Lower leg skin (tissue), 4 donors: ENCODE measurements around the gene DCTN5. TPM values are rescaled to one million over a fixed set of nuclear protein-coding genes. Genes with fewer than 3 reads are reported as not detected.

ENCODE experiments used
- DNase-seq, 2 donors: peaks; one replicate each; pipeline ENCODE4 v3.0.0-alpha.2; 2019; ENCODE audit warnings: low spot score in 2 of 2
- H3K4me3 ChIP-seq: fragments of 200-600 bp; sonication (generic); 2 replicates; pipeline ENCODE4 v1.5.1; 2017; ENCODE audit warnings: mild to moderate bottlenecking, low read depth; ENCODE audit not compliant: poor library complexity, severe bottlenecking
- CTCF ChIP-seq, 3 donors: fragments of 450-650 bp; IDR thresholded peaks; one replicate each; pipeline ENCODE4 v1.5.1; 2016; ENCODE audit warnings: antibody characterized with exemption in 3 of 3, mild to moderate bottlenecking in 3 of 3, moderate library complexity in 2 of 3
- POLR2A ChIP-seq, 2 donors: fragments of 450-650 bp; IDR thresholded peaks; one replicate each; pipeline ENCODE4 v1.6.1; 2016 to 2017; ENCODE audit warnings: antibody characterized with exemption in 2 of 2, mild to moderate bottlenecking in 1 of 2, moderate library complexity in 1 of 2
- WGBS, 2 donors: methylation state at CpG; one replicate each; pipeline ENCODE4 v1.1.5; 2018; 5-methylcytosine and 5-hydroxymethylcytosine counted together
- intact Hi-C: fragments of 100-400 bp; cut with DNase I; formaldehyde crosslinking; loops from one replicate; pipeline ENCODE4 v1.15.0; 2023; ENCODE audit warnings: low total_unique reads
- total RNA-seq, 4 donors: library from RNA; depleted of rRNA; stranded (reverse); fragments of >200 nt; gene quantifications; one replicate each; pipeline ENCODE4 v1.1.0, GENCODE V29; 2016

Gene DCTN5
- total RNA-seq, 4 donors from 2014 or later, result 37.4 to 54.0 (median 46.7) TPM

GRCh38 chr16:23642246-23642774 is 1.0 kb downstream of the DCTN5 start:
- DNase-seq, result no peak
- 72 to 79% methylated on average over 14 of the region's 14 CpGs for WGBS, 2 donors
- TF ChIP-seq CTCF (IDR thresholded peaks at IDR 0.05), result no peak
- no peak for TF ChIP-seq POLR2A (IDR thresholded peaks at IDR 0.05)
- intact Hi-C loops, result no loop called here
- no peak overlapping the region for H3K4me3 ChIP-seq

GRCh38 chr16:23650674-23651416 is 9.6 kb downstream of the DCTN5 start:
- DNase-seq, result no peak
- intact Hi-C loops, result no loop called here
- no peak overlapping the region for H3K4me3 ChIP-seq
- 79 to 83% methylated on average over 4 of the region's 4 CpGs for WGBS, 2 donors
- TF ChIP-seq CTCF (IDR thresholded peaks at IDR 0.05), result no peak
- TF ChIP-seq POLR2A (IDR thresholded peaks at IDR 0.05), result no peak

- 91 to 93% methylated on average over 4 of the region's 4 CpGs for WGBS, 2 donors
- no peak for DNase-seq
- TF ChIP-seq POLR2A (IDR thresholded peaks at IDR 0.05) (no peak), CTCF (IDR thresholded peaks at IDR 0.05) (no peak)
- intact Hi-C loops, result no loop called here
- no peak overlapping the region for H3K4me3 ChIP-seq
Observed at GRCh38 chr16:23651943-23652468, 10.7 kb downstream of the DCTN5 start.

DNA sequence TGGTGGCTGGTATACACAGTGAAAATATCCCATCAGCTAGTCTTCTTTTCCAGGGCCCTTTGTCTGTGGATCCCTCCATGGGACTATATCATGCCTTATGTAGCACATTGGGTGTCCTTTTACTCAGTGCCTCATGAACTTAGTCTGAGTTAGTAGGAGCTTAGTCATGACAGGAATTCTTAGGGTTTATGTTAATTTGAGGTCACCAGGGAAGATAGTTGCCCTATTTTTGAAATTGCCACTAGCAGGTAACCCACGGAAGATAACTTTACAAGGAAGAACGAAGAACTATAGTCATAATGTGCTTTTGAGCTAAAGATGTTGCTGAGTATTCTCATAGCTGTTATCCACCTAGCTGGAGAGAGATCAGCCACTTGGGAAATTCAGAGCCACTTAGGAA is 22.7 kb downstream of the DCTN5 start:
- 92 to 99% methylated on average over 2 of the region's 2 CpGs for WGBS, 2 donors
- no peak overlapping the region for H3K4me3 ChIP-seq
- intact Hi-C loops, result no loop called here
- peak in 1 of 2 donors; percentile 8 for DNase-seq
- TF ChIP-seq POLR2A (IDR thresholded peaks at IDR 0.05), result no peak
- TF ChIP-seq CTCF (IDR thresholded peaks at IDR 0.05), result no peak

- intact Hi-C loops, result no loop called here
- no peak for DNase-seq
- WGBS, 2 donors, result 92 to 94% methylated on average over 7 of the region's 7 CpGs
- no peak overlapping the region for H3K4me3 ChIP-seq
- TF ChIP-seq POLR2A (IDR thresholded peaks at IDR 0.05), result no peak
- no peak for TF ChIP-seq CTCF (IDR thresholded peaks at IDR 0.05)
Observed at GRCh38 chr16:23666571-23667354, 25.5 kb downstream of the DCTN5 start.
